CD4-positive, alpha-beta T cell treated with Interleukin-10 for 1 hour (primary cell): Measurements from ENCODE around the gene IL24.

ENCODE experiments used
- DNase-seq: peaks from one replicate; pipeline ENCODE4 v3.0.0-alpha.2; 2020

Gene IL24

GRCh38 chr1:206882555-206882954 lies 14.7 kb upstream of the IL24 start:
- no peak for DNase-seq

GRCh38 chr1:206883160-206883559 lies 14.1 kb upstream of the IL24 start:
- no peak for DNase-seq

GRCh38 chr1:206883876-206884275 lies 13.4 kb upstream of the IL24 start:
- DNase-seq = no peak

- no peak for DNase-seq
Observed at GRCh38 chr1:206885341-206886060, 11.7 kb upstream of the IL24 start.

DNA sequence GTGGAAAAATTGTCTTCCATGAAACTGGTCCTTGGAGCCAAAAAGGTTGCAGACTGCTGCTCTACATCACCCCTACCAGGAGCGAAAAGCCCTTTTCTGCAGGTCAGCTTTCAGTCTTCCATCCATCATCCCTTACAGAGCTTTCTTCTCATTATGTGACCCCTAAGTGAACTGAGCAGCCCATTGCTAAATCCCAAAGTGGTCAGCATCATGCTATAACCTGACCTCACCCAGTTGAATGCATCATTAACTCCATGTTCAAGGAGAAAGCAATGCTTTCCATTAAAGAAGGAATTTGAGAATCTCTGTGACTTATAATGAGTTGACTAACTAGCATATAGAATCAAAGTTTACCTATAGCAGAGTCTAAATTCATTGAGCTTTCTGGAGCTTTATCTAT lies 10.4 kb upstream of the IL24 start:
- no peak for DNase-seq

DNA sequence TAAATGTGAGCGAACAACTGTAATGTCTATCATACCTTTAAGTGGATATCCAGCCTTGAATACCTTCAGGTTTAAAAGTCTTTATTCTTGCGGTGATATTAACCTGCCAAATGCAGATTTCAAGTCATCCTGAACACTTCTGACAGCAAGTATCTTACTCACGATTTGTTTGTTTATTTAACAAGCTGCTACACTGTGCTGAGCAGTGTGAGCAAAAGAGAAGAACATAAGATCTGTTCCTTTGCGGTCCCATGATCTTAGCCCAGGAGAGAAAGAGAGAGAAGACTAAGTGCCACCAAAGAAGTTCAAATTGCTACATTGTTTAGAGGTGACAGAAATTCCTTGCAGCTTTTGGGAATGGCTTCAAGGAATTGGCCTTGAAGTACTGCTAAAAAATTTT lies 9.5 kb upstream of the IL24 start:
- no peak for DNase-seq

GRCh38 chr1:206890125-206891060 lies 6.8 kb upstream of the IL24 start:
- peak; percentile 30 for DNase-seq

GRCh38 chr1:206891412-206891811 lies 5.8 kb upstream of the IL24 start:
- DNase-seq = no peak

DNA sequence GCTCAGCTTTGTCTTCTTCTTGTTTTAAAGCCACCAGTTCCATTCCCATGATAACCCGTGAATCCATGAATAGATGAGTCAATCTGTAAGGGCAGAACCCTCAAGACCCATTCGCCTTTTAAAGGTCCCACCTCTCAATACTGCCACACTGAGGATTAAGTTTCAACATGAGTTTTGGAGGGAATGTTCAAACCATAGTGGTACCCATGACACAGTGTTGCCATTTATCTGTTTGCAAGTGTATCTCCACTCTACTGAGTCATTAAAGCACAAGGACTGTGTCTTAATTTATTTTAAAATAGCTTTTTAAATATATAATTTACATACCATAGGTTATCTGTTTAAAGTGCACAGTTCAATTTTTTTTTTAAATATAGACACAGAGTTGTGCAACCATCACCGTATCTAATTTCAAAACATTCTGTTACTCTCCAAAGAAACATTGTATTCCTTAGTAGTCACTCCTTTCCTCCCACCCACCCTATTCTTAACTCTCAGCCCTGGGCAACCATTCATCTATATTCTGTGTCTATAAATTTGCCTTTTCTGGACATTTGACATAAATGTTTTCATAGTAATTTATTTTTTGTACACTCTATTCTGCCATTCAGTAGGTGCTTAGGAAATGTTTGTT lies 4.8 kb upstream of the IL24 start:
- no peak for DNase-seq

GRCh38 chr1:206893380-206893779 lies 3.9 kb upstream of the IL24 start:
- DNase-seq = no peak

DNA sequence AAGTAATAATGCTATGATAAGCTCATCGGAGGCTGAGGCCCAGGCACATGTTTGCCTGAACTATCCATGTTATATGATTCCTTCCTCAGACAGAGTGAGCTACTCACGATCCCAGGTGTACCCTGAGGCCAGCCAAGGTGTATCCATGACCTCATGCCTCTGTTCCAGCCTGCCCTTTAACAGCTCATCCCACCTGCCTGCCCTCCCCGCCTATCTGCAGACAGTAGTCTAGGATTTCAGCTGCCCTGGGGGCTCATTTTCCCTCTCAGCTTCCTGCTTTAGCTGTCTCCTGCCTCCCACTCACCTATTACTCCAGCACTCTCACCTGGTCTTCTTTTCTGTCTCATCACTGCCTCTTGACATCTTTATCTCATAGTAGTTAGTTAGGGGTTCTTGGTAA lies 1.9 kb upstream of the IL24 start:
- DNase-seq = no peak

- DNase-seq = no peak
Observed at GRCh38 chr1:206895837-206896242, 1.4 kb upstream of the IL24 start.

DNA sequence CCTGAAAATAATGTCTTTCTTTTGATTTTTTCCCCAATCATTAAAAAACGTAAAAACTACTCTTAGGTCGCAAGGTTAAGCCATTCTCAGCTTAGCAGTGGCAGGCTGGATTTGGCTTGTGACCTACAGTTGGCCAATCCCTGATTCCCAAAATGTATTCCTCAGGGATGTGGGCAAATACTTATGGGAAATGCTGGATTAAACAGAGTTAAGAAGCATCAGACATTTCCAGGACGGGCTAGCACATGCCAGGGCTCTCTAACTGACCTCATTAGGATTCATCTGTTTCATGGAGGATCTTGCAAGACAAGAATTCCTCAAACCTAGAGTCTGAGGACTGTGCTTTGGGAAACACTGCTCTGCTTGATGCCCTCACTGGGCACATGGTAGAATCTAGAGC lies 982 bp upstream of the IL24 start:
- DNase-seq = no peak

- no peak for DNase-seq
Observed at GRCh38 chr1:206898089-206898914, 1.1 kb downstream of the IL24 start.

GRCh38 chr1:206898915-206899431 lies 1.7 kb downstream of the IL24 start:
- no peak for DNase-seq

- DNase-seq = no peak
Observed at GRCh38 chr1:206899717-206900116, 2.5 kb downstream of the IL24 start.

DNA sequence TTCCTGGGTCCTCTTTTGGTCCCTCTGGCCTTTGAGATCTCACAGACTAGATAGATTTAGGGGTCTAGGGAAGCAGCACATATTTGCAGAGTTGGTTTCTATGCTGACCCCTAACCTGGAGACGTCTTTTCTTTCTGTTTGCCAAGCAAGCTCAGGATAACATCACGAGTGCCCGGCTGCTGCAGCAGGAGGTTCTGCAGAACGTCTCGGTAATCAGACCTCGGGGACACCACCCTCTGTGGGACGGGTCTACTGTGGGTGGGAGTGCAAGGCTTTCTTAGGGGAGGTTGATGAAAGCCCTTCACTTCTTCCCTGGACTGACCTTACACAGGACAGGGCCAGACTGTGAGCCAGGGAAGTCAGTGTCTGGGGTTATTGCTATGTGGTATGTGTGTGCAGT lies 2.9 kb downstream of the IL24 start:
- DNase-seq = no peak

GRCh38 chr1:206901944-206902343 lies 4.7 kb downstream of the IL24 start:
- no peak for DNase-seq

- no peak for DNase-seq
Observed at GRCh38 chr1:206902702-206903101, 5.5 kb downstream of the IL24 start.

GRCh38 chr1:206903687-206904086 lies 6.4 kb downstream of the IL24 start:
- DNase-seq = no peak

DNA sequence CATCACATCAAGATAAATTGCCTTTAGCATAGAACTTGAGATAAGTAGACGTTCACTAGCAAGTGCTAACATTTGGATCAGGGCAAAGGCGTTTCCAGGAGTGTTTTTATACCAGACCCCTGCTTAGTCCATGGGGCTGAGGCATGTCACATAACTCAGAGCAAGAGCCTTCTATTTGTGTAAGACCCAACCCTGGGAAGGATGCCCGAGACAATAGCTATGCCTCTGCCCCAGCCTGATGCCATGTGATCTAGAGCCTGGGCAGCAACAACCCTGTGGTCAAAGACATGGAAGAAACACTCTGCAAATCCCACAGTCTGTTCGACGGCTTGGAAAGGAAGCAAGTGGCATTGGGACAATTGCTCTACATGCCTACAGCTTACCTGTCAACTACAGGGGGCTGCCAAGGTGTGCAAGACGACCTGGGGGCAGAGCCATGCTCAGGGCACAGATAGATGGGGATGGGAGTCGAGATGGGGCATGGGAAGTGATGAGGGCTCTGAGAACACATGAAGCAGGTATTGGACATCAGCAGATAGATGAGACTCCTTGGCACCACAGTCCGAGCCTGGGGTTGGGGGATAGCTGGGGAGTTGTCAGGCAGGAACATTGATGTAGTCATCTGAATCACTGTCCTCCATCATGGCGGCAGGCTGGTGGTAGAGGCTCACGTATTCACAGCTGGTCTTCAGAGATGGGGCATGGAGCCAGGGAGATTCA lies 7.3 kb downstream of the IL24 start:
- no peak for DNase-seq
